ENCODE measurements around the gene TRIL.

TRIL gene

GRCh38 chr7:28958235-28958979 is at the start of gene TRIL:
TSS of gene TRIL (minus strand) at chr7:28958330. CDS start at chr7:28958046, 284 bp downstream.
- DNase-seq, result no peak

GRCh38 chr7:29007127-29007526 is 49.0 kb upstream of the TRIL start:
- DNase-seq, result no peak

GRCh38 chr7:29005829-29006228 is 47.7 kb upstream of the TRIL start:
- no peak for DNase-seq

GRCh38 chr7:29005406-29005805 is 47.3 kb upstream of the TRIL start:
- no peak for DNase-seq

GRCh38 chr7:29003703-29004102 is 45.6 kb upstream of the TRIL start:
- no peak for DNase-seq

- DNase-seq, result no peak
Observed at GRCh38 chr7:29000717-29001076, 42.6 kb upstream of the TRIL start.

- no peak for DNase-seq
Observed at GRCh38 chr7:28999895-29000716, 42.0 kb upstream of the TRIL start.

GRCh38 chr7:28999427-28999826 is 41.3 kb upstream of the TRIL start:
- no peak for DNase-seq

GRCh38 chr7:28998105-28998504 is 40.0 kb upstream of the TRIL start:
- DNase-seq, result peak; percentile 16

GRCh38 chr7:28996836-28997235 is 38.7 kb upstream of the TRIL start:
- no peak for DNase-seq

GRCh38 chr7:28993371-28993770 is 35.2 kb upstream of the TRIL start:
- DNase-seq, result no peak

- DNase-seq, result no peak
Observed at GRCh38 chr7:28992798-28993197, 34.7 kb upstream of the TRIL start.

- no peak for DNase-seq
Observed at GRCh38 chr7:28990200-28990960, 32.2 kb upstream of the TRIL start.

- no peak for DNase-seq
Observed at GRCh38 chr7:28989211-28989980, 31.3 kb upstream of the TRIL start.

- no peak for DNase-seq
Observed at GRCh38 chr7:28988810-28989209, 30.7 kb upstream of the TRIL start.

- DNase-seq, result no peak
Observed at GRCh38 chr7:28988091-28988490, 30.0 kb upstream of the TRIL start.

GRCh38 chr7:28986765-28987110 is 28.6 kb upstream of the TRIL start:
- no peak for DNase-seq

- DNase-seq, result no peak
Observed at GRCh38 chr7:28986028-28986764, 28.1 kb upstream of the TRIL start.

GRCh38 chr7:28984631-28985030 is 26.5 kb upstream of the TRIL start:
- DNase-seq, result no peak

GRCh38 chr7:28984217-28984616 is 26.1 kb upstream of the TRIL start:
- DNase-seq, result no peak

- DNase-seq, result no peak
Observed at GRCh38 chr7:28983396-28984190, 25.5 kb upstream of the TRIL start.

GRCh38 chr7:28981161-28981465 is 23.0 kb upstream of the TRIL start:
- no peak for DNase-seq
